Activated CD8-positive, alpha-beta memory T cell treated with anti-CD3 and anti-CD28 coated beads, Interleukin-2, amount 10 ng/mL, durations not matched to agents 7 days and 5 days (primary cell): ENCODE results near the gene MPV17L2. TPM values are rescaled to one million over a fixed set of nuclear protein-coding genes. Genes with fewer than 3 reads are reported as not detected.
A peak's percentile ranks its signal among the peaks of the same experiment; 100 is the strongest.

Experiments used
- ATAC-seq: fragments of 150-1000 bp; cut with Tn5 transposase; one replicate; pipeline ENCODE4 v1.10.0; 2021; ENCODE audit warnings: moderate library complexity
- CTCF ChIA-PET: fragments of 350-600 bp; sonication (Branson Sonifier 250); formaldehyde crosslinking; loops from one replicate; lab custom pipeline; 2021; ENCODE audit warnings: antibody characterized with exemption; lab: Charles Lee
- DNase-seq: peaks from one replicate; pipeline ENCODE4 v3.0.0-alpha.2; 2020
- H3K27ac Mint-ChIP-seq: one replicate; pipeline ENCODE4 v1.8.0; 2021; ENCODE audit warnings: mild to moderate bottlenecking, mixed read lengths
- H3K27me3 Mint-ChIP-seq: one replicate; pipeline ENCODE4 v1.8.0; 2021; ENCODE audit warnings: mixed read lengths
- H3K36me3 Mint-ChIP-seq: one replicate; pipeline ENCODE4 v1.8.0; 2021; ENCODE audit warnings: mild to moderate bottlenecking, mixed read lengths
- H3K4me1 Mint-ChIP-seq: one replicate; pipeline ENCODE4 v1.8.0; 2021; ENCODE audit warnings: mixed read lengths
- H3K4me3 Mint-ChIP-seq: one replicate; pipeline ENCODE4 v1.8.0; 2021; ENCODE audit warnings: mild to moderate bottlenecking, moderate library complexity, mixed read lengths
- H3K9me3 Mint-ChIP-seq: one replicate; pipeline ENCODE4 v1.8.0; 2022; ENCODE audit warnings: low read depth, mixed read lengths
- total RNA-seq, 2 experiments: library from RNA; stranded (reverse); gene quantifications; one replicate each; pipeline ENCODE4 v1.2.3, GENCODE V29; 2021

The MPV17L2 gene
- total RNA-seq, 2 experiments from 2014 or later = 8.2 to 12.9 TPM

- H3K4me1 Mint-ChIP-seq = peaks cover 22% of the 10 kb centered on the region
- CTCF ChIA-PET = interaction anchor here (0.8 to 2.3 kb wide), 7 partner anchors 8 to 103 kb away, joined by 3 to 13 read pairs (median 5); partner anchors contain the start of gene MPV17L2
- DNase-seq (no peak), ATAC-seq (no peak)
- H3K27ac Mint-ChIP-seq = no peak overlapping the region
- no peak overlapping the region for H3K4me3 Mint-ChIP-seq
- H3K9me3 Mint-ChIP-seq = no peaks in the 10 kb centered on the region
- peaks cover 20% of the 10 kb centered on the region for H3K36me3 Mint-ChIP-seq
- no peaks in the 10 kb centered on the region for H3K27me3 Mint-ChIP-seq
Observed at GRCh38 chr19:18176367-18177310, 16.4 kb upstream of the MPV17L2 start.

GRCh38 chr19:18179957-18180356 lies 13.1 kb upstream of the MPV17L2 start:
- Mint-ChIP-seq H3K4me1 (peaks cover 5% of the 10 kb centered on the region), H3K4me3 (no peak overlapping the region), H3K27me3 (no peaks in the 10 kb centered on the region), H3K9me3 (no peaks in the 10 kb centered on the region), H3K36me3 (peaks cover 20% of the 10 kb centered on the region), H3K27ac (no peak overlapping the region)
- CTCF ChIA-PET = no interaction called here
- ATAC-seq (no peak), DNase-seq (no peak)

- Mint-ChIP-seq H3K4me1 (no peaks in the 10 kb centered on the region), H3K27ac (no peak overlapping the region), H3K4me3 (no peak overlapping the region), H3K36me3 (peaks cover 2% of the 10 kb centered on the region), H3K9me3 (no peaks in the 10 kb centered on the region), H3K27me3 (no peaks in the 10 kb centered on the region)
- ATAC-seq = no peak
- DNase-seq = no peak
- CTCF ChIA-PET = interaction anchor here (0.6 to 1.8 kb wide), 6 partner anchors 8 to 85 kb away, joined by 3 to 5 read pairs (median 4); no protein-coding TSS in a partner anchor
Observed at GRCh38 chr19:18183529-18183928, 9.5 kb upstream of the MPV17L2 start.

- no peak for ATAC-seq
- H3K27ac Mint-ChIP-seq = no peak overlapping the region
- H3K27me3 Mint-ChIP-seq = no peaks in the 10 kb centered on the region
- H3K36me3 Mint-ChIP-seq = no peaks in the 10 kb centered on the region
- H3K4me3 Mint-ChIP-seq = no peak overlapping the region
- CTCF ChIA-PET = interaction anchor here (2.1 kb wide), 1 partner anchor 19 kb away, joined by 5 read pairs; the partner anchor contains the start of gene RAB3A
- H3K4me1 Mint-ChIP-seq = no peaks in the 10 kb centered on the region
- H3K9me3 Mint-ChIP-seq = no peaks in the 10 kb centered on the region
- DNase-seq = no peak
Observed at GRCh38 chr19:18185538-18185937, 7.5 kb upstream of the MPV17L2 start.

- ATAC-seq (no peak), DNase-seq (no peak)
- Mint-ChIP-seq H3K36me3 (no peaks in the 10 kb centered on the region), H3K27me3 (peaks cover 3% of the 10 kb centered on the region), H3K4me1 (peaks cover 28% of the 10 kb centered on the region), H3K4me3 (no peak overlapping the region), H3K27ac (no peak overlapping the region), H3K9me3 (no peaks in the 10 kb centered on the region)
- CTCF ChIA-PET = interaction anchor here (0.7 to 4.7 kb wide), 5 partner anchors 14 to 168 kb away, joined by 3 to 50 read pairs (median 4); partner anchors contain the start of gene RAB3A
Observed at GRCh38 chr19:18190278-18190677, 2.7 kb upstream of the MPV17L2 start.

GRCh38 chr19:18191640-18192062 lies 1.4 kb upstream of the MPV17L2 start:
- CTCF ChIA-PET = interaction anchor here (0.6 to 4.7 kb wide), 24 partner anchors 8 to 259 kb away, joined by 3 to 50 read pairs (median 4); partner anchors contain the start of genes CCDC124, IFI30, LSM4 and RAB3A
- no peaks in the 10 kb centered on the region for H3K9me3 Mint-ChIP-seq
- ATAC-seq = no peak
- DNase-seq = no peak
- H3K4me1 Mint-ChIP-seq = peaks cover 28% of the 10 kb centered on the region
- H3K4me3 Mint-ChIP-seq = peak overlapping the region; percentile 82
- peak overlapping the region; percentile 93 for H3K27ac Mint-ChIP-seq
- peaks cover 1% of the 10 kb centered on the region for H3K36me3 Mint-ChIP-seq
- peaks cover 3% of the 10 kb centered on the region for H3K27me3 Mint-ChIP-seq

GRCh38 chr19:18193388-18194180 lies 566 bp downstream of the MPV17L2 start:
- Mint-ChIP-seq H3K4me3 (peak overlapping the region; percentile 82), H3K9me3 (no peaks in the 10 kb centered on the region), H3K36me3 (peaks cover 7% of the 10 kb centered on the region), H3K4me1 (peaks cover 28% of the 10 kb centered on the region), H3K27me3 (peaks cover 3% of the 10 kb centered on the region), H3K27ac (peak overlapping the region; percentile 93)
- CTCF ChIA-PET = interaction anchor here (0.7 to 4.7 kb wide), 18 partner anchors 11 to 235 kb away, joined by 3 to 50 read pairs (median 4); partner anchors contain the start of genes IFI30 and RAB3A
- ATAC-seq (no peak), DNase-seq (no peak)

- H3K36me3 Mint-ChIP-seq = peaks cover 7% of the 10 kb centered on the region
- H3K9me3 Mint-ChIP-seq = no peaks in the 10 kb centered on the region
- peak overlapping the region; percentile 82 for H3K4me3 Mint-ChIP-seq
- H3K27me3 Mint-ChIP-seq = peaks cover 3% of the 10 kb centered on the region
- DNase-seq (no peak), ATAC-seq (no peak)
- CTCF ChIA-PET = interaction anchor here (0.5 to 4.7 kb wide), 6 partner anchors 10 to 149 kb away, joined by 3 to 50 read pairs (median 6); partner anchors contain the start of genes IFI30 and RAB3A
- peaks cover 28% of the 10 kb centered on the region for H3K4me1 Mint-ChIP-seq
- H3K27ac Mint-ChIP-seq = peak overlapping the region; percentile 93
Observed at GRCh38 chr19:18194181-18194530, 1.1 kb downstream of the MPV17L2 start.

- Mint-ChIP-seq H3K27ac (peak overlapping the region; percentile 36), H3K36me3 (peaks cover 7% of the 10 kb centered on the region), H3K27me3 (peaks cover 3% of the 10 kb centered on the region), H3K9me3 (no peaks in the 10 kb centered on the region), H3K4me3 (peak overlapping the region; percentile 82), H3K4me1 (peaks cover 28% of the 10 kb centered on the region)
- DNase-seq = no peak
- ATAC-seq = no peak
- CTCF ChIA-PET = interaction anchor here (0.5 to 4.7 kb wide), 6 partner anchors 10 to 194 kb away, joined by 3 to 50 read pairs (median 4); partner anchors contain the start of gene RAB3A
Observed at GRCh38 chr19:18194554-18195238, 1.7 kb downstream of the MPV17L2 start.

GRCh38 chr19:18196511-18196845 lies 3.5 kb downstream of the MPV17L2 start:
- DNase-seq (no peak), ATAC-seq (no peak)
- Mint-ChIP-seq H3K4me1 (peaks cover 28% of the 10 kb centered on the region), H3K9me3 (no peaks in the 10 kb centered on the region), H3K27me3 (peaks cover 3% of the 10 kb centered on the region), H3K4me3 (no peak overlapping the region), H3K27ac (no peak overlapping the region), H3K36me3 (peaks cover 7% of the 10 kb centered on the region)
- CTCF ChIA-PET = no interaction called here

GRCh38 chr19:18197306-18197705 lies 4.3 kb downstream of the MPV17L2 start:
- no peaks in the 10 kb centered on the region for H3K9me3 Mint-ChIP-seq
- peaks cover 24% of the 10 kb centered on the region for H3K4me1 Mint-ChIP-seq
- DNase-seq (no peak), ATAC-seq (no peak)
- peaks cover 7% of the 10 kb centered on the region for H3K36me3 Mint-ChIP-seq
- peaks cover 3% of the 10 kb centered on the region for H3K27me3 Mint-ChIP-seq
- no peak overlapping the region for H3K27ac Mint-ChIP-seq
- CTCF ChIA-PET = interaction anchor here (1.2 to 1.7 kb wide), 2 partner anchors 54 to 82 kb away, joined by 4 to 7 read pairs; no protein-coding TSS in a partner anchor
- no peak overlapping the region for H3K4me3 Mint-ChIP-seq

- Mint-ChIP-seq H3K4me1 (peaks cover 22% of the 10 kb centered on the region), H3K9me3 (no peaks in the 10 kb centered on the region), H3K27ac (no peak overlapping the region), H3K4me3 (no peak overlapping the region), H3K36me3 (peaks cover 7% of the 10 kb centered on the region), H3K27me3 (peaks cover under 1% of the 10 kb centered on the region)
- CTCF ChIA-PET = interaction anchor here (1.1 to 1.7 kb wide), 3 partner anchors 54 to 81 kb away, joined by 4 to 7 read pairs (median 4); no protein-coding TSS in a partner anchor
- ATAC-seq = no peak
- DNase-seq = no peak
Observed at GRCh38 chr19:18197941-18198340, 4.9 kb downstream of the MPV17L2 start.
